DMS 273 (cell line): Measurements from ENCODE around the gene TSNAX.

Experiments
- DNase-seq: peaks from one replicate; lab custom pipeline; 2025; ENCODE audit not compliant: unreplicated experiment; lab: John Stamatoyannopoulos, UW

The TSNAX gene

DNA sequence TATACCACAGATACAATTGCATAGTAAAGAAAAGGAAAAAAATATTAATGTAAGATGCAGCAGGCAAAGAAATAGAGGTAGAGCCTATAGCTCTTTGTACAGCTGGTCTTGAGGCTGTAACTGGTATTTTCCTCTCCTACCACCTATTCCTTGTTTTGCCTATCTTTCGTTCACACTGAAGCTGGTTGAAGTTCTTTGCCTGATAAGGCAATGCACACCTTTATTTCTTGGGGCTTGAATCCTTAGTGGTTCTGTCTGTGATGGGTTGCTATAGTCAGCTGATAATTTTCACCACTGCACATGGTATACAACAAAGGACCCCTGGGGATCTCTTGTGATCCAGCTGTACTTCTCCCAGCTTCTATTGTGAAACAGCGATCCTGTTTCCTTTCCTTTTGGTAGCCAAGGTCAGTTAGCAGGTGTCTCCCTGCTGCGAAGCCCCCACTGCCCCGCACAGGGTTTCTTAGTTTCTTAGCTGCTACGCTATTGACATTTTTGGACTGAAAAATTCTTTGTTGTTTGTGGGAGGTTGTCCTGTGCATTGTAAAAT lies 9.9 kb upstream of the TSNAX start:
- no peak for DNase-seq

DNA sequence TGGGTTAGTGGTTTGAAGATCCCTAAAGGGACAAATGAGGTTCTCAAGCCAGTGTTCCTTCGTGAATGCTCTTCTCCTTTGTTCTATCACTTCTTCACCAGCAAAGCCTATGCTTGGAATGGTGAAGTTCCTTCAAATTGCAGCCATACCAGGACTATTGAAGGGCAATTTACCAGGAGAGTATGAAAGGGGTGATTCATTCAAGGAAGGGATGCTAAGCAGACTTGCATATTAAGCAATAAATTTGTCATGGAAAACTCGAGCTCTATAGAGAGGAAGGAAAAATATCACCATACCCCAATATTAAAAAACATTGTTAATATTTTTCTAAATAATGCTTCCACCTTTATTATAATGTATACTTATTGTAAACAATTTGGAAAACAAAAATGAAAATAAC lies 9.3 kb upstream of the TSNAX start:
- DNase-seq = no peak

DNA sequence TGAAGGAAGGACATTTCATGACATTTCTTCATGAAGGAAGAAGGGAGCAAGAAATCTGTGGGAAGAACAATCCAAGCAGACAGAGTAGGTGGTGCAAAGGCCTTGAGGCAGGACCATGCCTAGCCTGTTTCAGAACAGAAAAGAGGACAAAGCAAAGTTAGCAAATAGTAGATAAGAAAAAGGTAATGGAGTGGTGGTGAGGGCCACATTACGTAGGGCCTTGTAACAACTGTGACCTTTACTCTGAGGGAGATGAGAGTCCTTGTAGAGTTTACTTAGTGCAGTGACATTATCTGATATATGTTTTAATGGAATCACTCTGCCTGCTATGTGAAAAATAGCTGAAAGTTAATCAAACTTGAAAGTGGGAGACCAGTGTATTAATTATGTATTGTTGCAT lies 6.4 kb upstream of the TSNAX start:
- no peak for DNase-seq

DNA sequence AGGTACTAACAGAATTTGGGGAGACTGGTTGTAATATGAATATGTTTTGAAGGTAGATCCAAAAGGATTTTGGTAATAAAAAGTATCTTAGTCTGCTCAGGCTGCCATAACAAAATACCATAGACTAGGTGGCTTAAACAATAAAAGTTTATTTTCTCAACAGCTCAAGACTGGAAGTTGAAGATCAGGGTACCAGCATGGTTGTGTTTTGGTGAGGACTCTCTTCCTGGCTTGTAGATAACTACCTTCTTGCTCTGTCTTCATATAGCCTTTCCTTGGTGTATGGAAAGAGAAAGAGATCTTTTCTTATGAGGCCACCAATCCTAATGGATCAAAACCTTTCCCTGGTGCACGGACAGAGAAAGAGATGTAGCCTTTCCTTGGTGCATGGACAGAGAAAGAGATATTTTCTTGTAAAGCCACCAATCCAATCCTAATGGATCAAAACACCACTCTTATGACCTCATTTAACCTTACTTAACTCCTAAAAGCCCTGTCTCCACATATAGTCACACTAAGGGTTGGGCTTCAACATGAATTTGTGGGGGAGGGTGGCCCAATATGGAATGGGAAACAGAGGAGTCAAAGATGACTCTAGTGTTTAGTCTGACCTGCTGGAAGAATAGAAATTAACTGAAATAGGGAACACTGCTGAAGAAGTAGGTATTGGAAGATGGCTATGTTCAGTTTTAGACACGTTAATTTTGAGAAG lies 5.4 kb upstream of the TSNAX start:
- no peak for DNase-seq

DNA sequence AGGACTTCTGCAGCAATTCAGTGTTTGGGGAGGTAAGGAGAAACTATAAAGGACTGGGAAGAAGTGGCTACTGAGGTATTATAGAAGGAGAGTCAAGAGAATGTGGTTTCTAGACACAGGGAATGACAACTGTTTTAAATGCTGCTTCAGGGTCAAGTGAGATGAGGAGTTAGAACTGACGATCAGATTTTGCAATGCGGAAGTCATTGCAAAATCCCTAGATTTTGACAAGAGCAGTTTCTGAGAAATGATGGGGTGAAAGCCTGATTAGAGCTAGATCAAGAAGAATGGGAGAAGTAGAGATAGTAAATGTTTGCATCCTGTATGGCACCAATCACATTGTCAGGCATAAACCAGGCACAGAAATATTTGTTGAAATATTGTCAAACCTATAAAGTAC lies 4.7 kb upstream of the TSNAX start:
- no peak for DNase-seq

DNA sequence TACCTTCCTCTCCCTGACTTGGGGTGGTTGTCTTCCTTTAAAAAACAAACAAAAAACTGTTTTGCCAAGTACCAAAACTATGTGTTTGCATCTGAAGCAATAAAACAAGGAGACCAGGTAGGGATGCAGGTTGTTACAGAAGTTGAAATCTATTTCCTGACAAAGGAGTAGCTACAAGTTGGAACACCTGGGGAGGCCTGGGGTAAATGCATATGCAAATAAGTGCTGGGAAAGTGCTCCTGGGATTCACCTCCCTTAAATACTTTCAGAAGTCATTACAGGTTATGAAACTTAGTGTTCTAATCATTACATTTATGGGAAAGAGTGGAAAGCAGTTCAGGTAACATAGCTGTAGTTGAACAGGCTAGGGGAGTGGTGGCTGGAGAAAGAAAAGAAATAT lies 1.9 kb upstream of the TSNAX start:
- no peak for DNase-seq

DNA sequence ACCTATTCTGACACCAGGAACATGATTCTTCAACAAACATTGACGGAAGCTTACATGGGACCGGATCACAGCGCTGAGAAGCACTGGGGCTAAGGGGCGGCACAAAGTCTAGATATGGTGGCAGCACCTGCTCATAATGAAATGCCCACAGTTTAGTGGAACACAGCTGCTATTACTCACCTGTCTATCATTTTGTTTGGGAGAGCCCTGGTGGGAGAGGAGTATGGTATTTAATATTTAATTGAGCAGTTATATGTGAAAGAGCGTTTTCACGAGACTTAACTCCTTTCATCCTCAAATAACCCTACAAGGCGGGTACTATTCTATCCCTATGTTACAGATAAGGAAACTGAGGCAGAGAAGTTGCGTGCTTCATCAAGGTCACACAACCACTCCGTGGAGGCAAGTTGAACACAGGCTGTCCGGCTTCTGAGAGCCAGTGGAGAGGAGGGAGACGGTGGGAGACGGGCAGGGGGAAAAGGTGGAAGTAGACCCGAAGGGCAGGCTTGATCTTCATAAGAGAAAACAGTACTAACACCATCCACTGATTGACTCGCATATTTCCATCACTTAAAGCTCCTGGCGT lies 790 bp upstream of the TSNAX start:
- no peak for DNase-seq

DNA sequence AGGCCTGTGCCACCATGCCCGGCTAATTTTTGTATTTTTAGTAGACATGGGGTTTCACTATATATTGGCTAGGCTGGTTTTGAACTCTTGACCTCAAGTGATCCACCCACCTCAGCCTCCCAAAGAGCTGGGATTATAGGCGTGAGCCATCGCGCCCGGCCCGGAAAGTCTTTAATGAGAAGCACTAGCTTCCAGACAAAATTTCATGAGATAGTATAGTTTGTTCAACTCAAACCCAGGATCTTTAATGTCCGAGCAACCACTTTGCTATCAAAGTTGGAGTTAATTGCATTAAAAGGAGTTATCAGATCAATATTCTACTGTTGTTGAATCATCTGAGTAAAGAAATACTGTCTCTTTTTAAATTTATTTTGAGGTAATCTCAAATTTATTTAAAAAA lies 4.8 kb downstream of the TSNAX start:
- no peak for DNase-seq

DNA sequence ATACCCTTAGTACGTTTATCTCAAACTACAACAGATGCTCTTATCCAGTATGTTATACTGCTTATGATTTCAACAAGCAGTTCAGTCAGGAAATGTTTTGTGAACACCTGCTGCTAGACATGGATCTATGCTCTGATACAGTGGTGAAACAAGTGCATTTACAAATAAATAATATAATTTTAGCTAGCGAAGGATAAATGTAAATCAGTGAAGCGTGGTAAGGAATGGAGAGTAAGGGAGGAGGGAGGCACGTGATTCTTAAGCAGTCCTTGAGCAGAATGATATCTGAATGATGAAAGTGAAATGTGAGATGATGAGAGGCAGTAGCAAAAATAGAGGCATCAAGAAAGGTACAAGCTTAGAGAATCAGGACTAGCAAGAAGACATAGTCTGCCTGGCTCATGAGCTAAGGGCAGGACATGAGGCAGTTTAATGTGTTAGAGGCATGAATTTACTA lies 6.3 kb downstream of the TSNAX start:
- peak; percentile 11 for DNase-seq

DNA sequence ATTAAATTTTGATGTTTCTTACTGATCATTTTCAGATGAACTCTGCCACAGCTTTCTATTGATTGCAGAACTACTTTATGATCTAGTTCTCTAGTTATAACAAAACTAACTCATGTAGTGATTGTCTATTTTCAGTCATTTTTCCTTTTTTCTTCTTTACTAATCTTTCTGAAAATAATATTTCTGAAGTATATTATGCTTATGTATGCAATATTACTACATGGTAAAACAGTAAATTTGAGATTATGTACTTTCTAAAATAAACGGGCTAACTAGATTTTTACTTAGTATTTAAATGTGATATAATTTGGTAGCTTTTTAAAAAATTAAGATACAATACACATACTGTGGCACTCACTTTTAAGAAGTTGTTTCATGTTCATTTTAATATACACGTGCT lies 7.6 kb downstream of the TSNAX start:
- no peak for DNase-seq

DNA sequence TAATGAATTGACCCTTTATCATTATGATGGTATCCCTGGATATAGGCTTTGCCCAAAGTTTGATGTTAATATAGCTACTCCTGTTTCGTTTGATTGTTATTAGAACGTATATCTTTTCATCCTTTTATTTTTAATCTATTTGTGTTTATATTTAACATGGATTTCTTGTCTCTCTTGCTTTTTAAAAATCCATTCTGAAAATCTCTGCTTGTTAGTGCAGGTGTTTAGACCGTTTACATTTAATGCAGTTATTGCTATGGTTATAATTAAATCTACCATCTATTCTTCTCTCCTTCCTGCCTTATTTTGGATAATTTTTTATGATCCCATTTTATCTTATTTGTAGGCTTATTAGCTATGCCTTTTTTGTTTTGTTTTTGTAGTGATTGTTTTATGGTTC lies 12.4 kb downstream of the TSNAX start:
- DNase-seq = no peak

DNA sequence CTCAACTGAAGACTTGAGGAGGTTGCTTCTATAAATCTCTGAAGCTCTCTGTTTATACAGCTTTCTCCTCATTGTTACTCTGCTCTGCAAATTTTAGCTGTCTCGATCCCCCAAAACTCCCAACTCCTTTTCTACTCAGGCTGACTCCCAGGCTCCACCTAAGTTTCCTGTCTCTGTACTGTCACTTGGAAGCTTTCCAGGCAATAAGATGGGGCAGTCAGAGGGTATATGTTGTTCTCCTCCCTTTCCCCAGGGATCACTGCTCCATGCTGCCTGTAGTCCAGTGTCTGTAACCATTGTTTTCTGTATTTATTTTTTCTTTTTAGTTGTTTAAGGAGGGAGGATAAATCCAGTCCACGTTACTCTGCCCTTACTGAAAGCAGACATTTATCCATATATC lies 13.4 kb downstream of the TSNAX start:
- DNase-seq = no peak

DNA sequence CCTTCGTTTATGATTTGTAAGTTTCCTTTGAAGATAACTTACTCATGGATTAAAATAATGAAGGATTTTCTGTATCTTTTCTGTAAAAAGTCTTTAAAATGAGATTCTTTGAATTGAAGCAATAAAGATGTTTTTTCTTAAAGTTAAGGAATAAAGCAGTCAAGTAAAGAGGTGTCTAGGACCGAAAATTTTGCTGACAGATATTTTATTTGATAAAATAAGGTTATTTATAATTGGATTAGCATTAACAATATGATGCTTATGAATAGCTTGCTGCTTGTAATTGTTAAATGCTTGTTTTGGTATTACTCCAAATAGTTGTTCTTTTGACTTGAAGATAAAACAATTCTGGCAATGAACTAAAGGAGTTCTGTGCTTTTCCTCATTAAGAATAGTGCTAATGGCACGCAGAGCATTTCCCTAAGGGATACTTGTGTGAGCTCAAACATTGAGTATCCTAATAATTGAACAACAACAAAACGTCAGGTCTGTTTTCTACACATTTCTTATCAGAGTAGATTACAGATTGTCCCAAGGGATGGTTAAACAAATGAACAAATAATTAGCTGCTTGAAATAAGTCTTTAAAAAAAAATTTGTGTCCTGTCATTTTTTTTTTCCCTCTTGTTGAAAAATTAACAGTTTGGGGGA lies 16.6 kb downstream of the TSNAX start:
- DNase-seq = no peak

DNA sequence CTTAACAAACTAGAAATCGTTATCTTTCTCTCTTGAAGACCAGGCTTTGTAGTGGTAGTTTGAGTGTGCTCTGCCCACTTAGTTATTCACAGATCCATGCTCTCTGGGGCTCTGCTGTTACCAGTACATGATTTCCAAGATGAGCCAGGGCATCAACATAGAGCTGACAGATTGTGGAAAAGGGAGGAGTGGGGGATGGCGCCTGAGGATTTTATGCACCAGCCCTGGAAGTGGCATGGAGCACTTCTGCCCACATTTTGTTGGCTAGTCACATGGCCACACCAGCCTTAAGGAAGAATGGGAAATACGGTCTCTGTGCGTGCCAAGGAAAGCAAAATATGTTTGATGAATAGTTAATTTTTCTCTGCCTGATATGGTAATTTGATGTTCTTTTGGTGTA lies 18.2 kb downstream of the TSNAX start:
- DNase-seq = peak; percentile 21

DNA sequence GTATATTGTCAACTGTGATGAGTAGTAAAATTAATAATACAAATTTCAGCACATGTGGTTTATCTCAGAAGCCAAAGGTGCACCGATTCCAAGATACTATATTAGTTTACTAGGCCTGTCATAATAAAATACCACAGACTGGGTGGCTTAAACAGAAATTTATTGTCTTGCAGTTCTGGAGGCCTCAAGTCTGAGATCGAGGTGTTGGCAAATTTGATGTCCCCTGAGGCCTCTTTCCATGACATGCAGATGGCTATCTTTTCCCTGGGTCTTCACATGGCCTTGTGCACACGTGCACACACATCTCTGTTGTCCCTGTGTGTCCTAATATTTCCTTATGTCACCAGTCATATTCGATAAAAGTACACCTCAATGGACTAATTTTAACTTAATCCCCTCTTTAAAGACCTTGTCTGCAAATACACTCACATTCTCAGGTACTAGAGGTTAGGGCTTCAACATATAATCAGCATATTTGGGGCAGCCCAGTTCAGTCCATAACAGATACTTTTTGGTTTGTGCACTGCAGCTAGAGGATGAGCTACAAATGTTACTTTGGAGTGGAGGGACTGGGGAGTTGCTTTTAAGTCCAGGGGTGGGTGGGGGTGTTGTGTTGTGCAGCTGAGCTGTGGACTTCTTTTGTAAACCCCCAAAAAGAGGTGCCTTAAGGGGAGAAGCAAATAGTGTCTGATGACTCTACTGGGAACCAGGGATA lies 21.4 kb downstream of the TSNAX start:
- no peak for DNase-seq

DNA sequence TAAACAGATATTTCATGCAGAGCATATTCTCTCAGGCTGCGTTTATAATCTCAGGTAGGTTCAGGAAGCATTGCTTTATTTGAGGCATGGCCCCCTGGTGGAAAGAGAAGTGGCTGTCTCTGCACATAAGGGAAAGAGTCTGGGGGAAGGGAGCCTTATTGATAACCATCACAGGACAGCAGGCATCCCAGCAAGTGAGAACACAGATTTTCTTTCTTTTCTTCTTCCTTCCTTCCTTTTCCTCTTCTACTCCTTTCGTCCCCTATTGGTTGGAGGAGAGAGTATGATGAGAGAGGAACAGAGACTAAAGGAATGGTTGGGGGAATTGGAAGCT lies 21.9 kb downstream of the TSNAX start:
- peak; percentile 58 for DNase-seq

DNA sequence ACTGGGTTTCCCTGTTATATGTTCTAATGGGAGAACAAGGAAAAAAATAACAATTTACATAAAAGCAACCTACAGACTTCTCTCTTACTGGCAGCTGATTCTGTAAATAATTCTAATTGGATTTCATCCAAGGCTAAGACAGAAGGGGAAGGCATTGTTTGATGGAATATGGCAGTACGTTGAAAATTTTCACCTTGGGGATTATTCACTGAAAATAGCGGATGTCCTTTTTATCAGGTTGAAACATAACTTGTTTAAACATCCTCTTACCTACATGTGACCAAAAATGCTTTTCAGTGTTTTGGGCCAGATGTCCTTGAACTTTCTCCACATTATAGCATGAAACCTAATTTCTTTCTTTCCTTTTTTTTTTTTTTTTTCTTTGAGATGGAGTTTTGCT lies 24.9 kb downstream of the TSNAX start:
- no peak for DNase-seq

DNA sequence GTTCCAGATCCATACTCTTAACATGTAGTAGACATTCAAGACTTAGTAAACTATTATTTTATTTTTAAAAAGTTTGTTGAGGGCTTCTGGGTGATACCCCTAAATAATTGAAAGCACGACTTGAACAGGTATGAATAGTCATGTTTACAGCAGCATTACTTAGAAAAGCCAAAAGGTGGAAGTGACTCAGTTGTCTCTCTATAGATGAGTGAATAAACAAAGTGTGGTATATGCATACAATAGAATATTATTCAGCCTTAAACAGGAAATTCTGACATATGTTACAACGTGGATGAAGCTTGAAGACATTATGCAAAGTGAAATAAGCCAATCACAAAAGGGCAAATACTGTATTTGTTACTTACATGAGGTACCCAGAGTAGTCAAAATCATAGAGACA lies 26.5 kb downstream of the TSNAX start:
- no peak for DNase-seq

DNA sequence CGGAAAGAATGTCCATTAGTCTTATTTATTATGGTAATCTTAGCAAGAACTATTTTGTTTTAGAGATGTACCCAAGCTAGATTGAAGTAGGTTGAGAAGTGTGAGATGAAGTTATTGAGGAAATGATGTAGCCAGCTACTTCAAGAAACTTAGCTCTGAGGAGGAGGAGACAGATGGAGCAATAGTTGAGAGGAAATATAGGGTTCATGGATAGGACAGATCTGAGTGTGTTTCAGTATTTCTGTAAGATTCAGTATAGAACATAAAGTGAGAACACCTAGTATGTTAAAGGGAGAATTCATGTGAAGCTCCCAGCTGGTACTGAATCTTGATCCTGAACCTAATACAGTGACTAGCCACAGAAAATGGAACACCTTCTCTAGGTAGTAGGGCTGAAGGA lies 28.9 kb downstream of the TSNAX start:
- DNase-seq = no peak

DNA sequence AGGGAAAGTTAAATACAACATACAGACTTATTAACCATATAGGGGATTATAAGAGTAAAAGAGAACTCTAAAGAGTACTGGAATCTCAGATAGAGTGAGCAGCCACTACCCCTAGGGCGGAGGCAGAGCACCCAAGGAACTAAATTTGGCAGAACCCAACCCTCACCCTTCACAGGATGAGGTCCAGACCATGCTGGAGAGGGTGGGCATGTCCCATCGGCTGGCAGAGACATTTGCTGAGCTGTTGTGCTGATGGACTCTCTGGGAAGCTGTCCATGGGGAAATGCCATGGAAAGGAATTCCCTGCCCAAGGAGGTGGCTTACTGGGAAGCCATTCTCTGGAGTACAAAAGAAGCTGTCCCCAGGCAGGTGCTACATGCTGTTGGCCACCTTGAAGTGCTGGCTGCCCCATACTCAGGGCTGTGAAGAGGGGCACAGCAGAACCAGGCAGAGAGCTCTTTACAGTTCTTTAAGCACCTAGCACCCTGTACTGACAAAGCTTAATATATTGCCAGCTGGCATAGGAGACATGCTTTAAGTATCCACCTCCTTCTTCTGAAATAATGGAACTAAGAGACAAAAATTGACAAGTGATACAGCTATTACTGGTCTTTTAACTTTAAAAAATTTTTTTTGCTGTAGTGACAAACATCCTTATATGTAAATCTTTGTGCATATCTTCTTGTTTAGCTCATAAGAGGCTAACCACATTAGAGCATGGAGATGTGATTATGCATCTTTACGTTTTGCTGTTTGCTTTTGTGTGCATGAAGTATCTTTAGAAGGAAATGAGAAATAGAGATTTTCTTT lies 29.6 kb downstream of the TSNAX start:
- DNase-seq = no peak

DNA sequence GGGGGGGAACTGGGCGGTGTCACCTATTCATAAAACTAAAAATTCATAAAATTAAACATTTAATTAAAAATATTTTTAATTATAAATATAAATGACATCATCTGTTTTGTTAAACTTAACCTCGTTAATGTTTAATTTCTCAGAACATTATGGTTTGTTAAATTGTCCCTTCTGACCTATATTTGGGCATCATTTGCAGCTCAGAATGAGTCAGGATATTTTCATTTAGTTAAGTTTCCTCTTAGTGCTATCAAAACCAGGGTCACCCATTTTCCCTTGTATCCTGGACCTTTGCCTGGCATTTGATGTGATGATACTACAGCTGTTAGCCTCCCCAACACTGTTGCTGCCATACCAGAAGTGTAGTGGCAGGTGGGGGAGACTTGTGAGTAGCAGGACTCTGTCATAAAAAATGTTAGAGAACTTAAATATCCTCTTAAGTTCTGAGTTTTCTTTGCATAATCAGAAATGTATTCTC lies 30.3 kb downstream of the TSNAX start:
- peak; percentile 10 for DNase-seq
